Measurements from ENCODE around the gene RTN4R.
"Not testable (repeated sequence)": the region's sequence is repeated elsewhere in the genome, so short reads cannot be mapped to it uniquely, and the experiment has no call there.

GRCh38 chr22:20285473-20286311, 17.6 kb upstream of the RTN4R start:
- peak; percentile 19 to 86 (median 78) for TF ChIP-seq CTCF (IDR thresholded peaks at IDR 0.05)
- not testable (repeated sequence) for TF ChIP-seq POLR2A (IDR thresholded peaks at IDR 0.05)

Data from adrenal gland (tissue), 5 donors.